Natural killer cell (primary cell): Measurements from ENCODE around the gene NKTR. TPM values are rescaled to one million over a fixed set of nuclear protein-coding genes. Genes with fewer than 3 reads are reported as not detected.
A peak's percentile ranks its signal among the peaks of the same experiment; 100 is the strongest.

Experiments
- ATAC-seq, 3 donors: fragments of 150-1000 bp in 2 of 3; fragments of 200-7000 bp in 1 of 3; cut with Tn5 transposase; 1 replicate in 1 of 3; 2 replicates in 2 of 3; pipeline ENCODE4 v1.10.0; 2021; ENCODE audit warnings: mild to moderate bottlenecking in 2 of 3, moderate library complexity in 2 of 3
- DNase-seq, 2 donors: peaks; one replicate each; pipeline versions ENCODE4 v3.0.0 to v3.0.0-alpha.2; 2013 to 2021; ENCODE audit warnings: mixed read lengths in 1 of 2
- H3K27ac ChIP-seq: one replicate; pipeline ENCODE4 v1.5.1; 2013; ENCODE audit warnings: mild to moderate bottlenecking, low read length
- H3K27me3 ChIP-seq: one replicate; pipeline ENCODE4 v1.6.1; 2013; ENCODE audit warnings: low read length; ENCODE audit not compliant: control insufficient read depth, insufficient read depth
- H3K36me3 ChIP-seq: one replicate; pipeline ENCODE4 v1.6.1; 2013; ENCODE audit warnings: low read length; ENCODE audit not compliant: control insufficient read depth, insufficient read depth
- H3K4me1 ChIP-seq: one replicate; pipeline ENCODE4 v1.6.1; 2013; ENCODE audit warnings: low read length; ENCODE audit not compliant: control insufficient read depth, insufficient read depth
- H3K4me3 ChIP-seq: one replicate; pipeline ENCODE4 v1.5.1; 2013; ENCODE audit warnings: low read length
- H3K9me3 ChIP-seq: one replicate; pipeline ENCODE4 v1.6.1; 2013; ENCODE audit warnings: low read length; ENCODE audit not compliant: control insufficient read depth, insufficient read depth
- H3K27ac Mint-ChIP-seq, 2 donors: one replicate each; pipeline ENCODE4 v1.8.0; 2022; ENCODE audit warnings: mild to moderate bottlenecking in 2 of 2, mixed read lengths in 2 of 2, moderate library complexity in 1 of 2
- H3K27me3 Mint-ChIP-seq, 2 donors: one replicate each; pipeline ENCODE4 v1.8.0; 2022; ENCODE audit warnings: low read depth in 2 of 2, mixed read lengths in 2 of 2
- H3K36me3 Mint-ChIP-seq: one replicate; pipeline ENCODE4 v1.8.0; 2022; ENCODE audit warnings: mixed read lengths
- H3K4me1 Mint-ChIP-seq, 2 donors: one replicate each; pipeline ENCODE4 v1.8.0; 2022; ENCODE audit warnings: mixed read lengths in 2 of 2
- H3K4me3 Mint-ChIP-seq: one replicate; pipeline ENCODE4 v1.8.0; 2022; ENCODE audit warnings: mild to moderate bottlenecking, moderate library complexity, mixed read lengths
- H3K9me3 Mint-ChIP-seq, 2 donors: one replicate each; pipeline ENCODE4 v1.8.0; 2022; ENCODE audit warnings: mixed read lengths in 2 of 2
- CTCF ChIP-seq: fragments of 200-600 bp; IDR thresholded peaks from one replicate; pipeline ENCODE4 v1.8.0; 2022; ENCODE audit warnings: antibody characterized with exemption
- WGBS: methylation state at CpG from one replicate; pipeline ENCODE4 v1.1.7; 2013; ENCODE audit warnings: missing lambda C conversion rate; ENCODE audit not compliant: insufficient coverage; 5-methylcytosine and 5-hydroxymethylcytosine counted together
- intact Hi-C: fragments of 100-400 bp; cut with micrococcal nuclease; formaldehyde crosslinking; loops from one replicate; pipeline ENCODE4 v1.14.2; 2022
- total RNA-seq, 4 donors: library from RNA; stranded (reverse); fragments of 120-200 nt in 1 of 4; gene quantifications; one replicate each; pipeline versions ENCODE4 v1.2.3 to v1.2.4, GENCODE V29; 2013 to 2022

Gene NKTR
- total RNA-seq, 3 donors from 2014 or later (not counting 1 experiment from before 2014, with no cell fraction given): 212 to 252 (median 217) TPM

DNA sequence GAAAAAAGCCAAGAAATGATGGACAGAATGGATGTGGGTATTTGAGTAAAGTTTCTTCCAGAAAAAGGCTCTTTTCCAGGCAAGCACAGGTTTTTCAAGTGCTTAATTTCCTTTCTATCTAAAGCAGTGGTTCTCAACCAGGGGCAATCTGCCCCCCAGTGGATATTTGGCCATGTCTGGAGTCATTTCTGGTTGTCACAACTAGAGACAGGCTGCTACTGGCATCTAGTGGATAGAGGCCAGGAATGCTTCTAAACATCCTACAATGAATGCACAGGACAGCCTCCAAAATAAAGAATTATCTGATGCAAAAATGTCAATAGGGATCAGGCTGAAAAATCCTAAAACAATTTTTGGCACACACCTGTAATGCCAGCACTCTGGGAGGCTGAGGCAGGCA lies 42.6 kb upstream of the NKTR start:
- Mint-ChIP-seq H3K4me3 (no peak overlapping the region), H3K4me1 (peaks cover 13 to 14% of the 10 kb centered on the region in 2 donors), H3K36me3 (peaks cover 16% of the 10 kb centered on the region), H3K27me3 (no peaks in the 10 kb centered on the region), H3K9me3 (no peaks in the 10 kb centered on the region), H3K27ac (no peak overlapping the region)
- H3K9me3 ChIP-seq: no peaks in the 10 kb centered on the region
- no peak overlapping the region for H3K4me3 ChIP-seq
- TF ChIP-seq CTCF: no peak
- DNase-seq (peak in 1 of 2 donors; percentile 70), ATAC-seq (no peak)
- intact Hi-C loops: no loop called here
- H3K27me3 ChIP-seq: no peaks in the 10 kb centered on the region
- H3K4me1 ChIP-seq: peaks cover 14% of the 10 kb centered on the region
- peaks cover 61% of the 10 kb centered on the region for H3K36me3 ChIP-seq
- H3K27ac ChIP-seq: no peak overlapping the region

GRCh38 chr3:42562047-42562907 lies 38.2 kb upstream of the NKTR start:
- Mint-ChIP-seq H3K27me3 (no peaks in the 10 kb centered on the region), H3K36me3 (peaks cover 33% of the 10 kb centered on the region), H3K4me3 (no peak overlapping the region), H3K4me1 (peaks cover 0 to 12% of the 10 kb centered on the region in 2 donors), H3K27ac (no peak overlapping the region), H3K9me3 (no peaks in the 10 kb centered on the region)
- ATAC-seq: no peak
- Histone ChIP-seq H3K9me3 (no peaks in the 10 kb centered on the region), H3K36me3 (peaks cover 69% of the 10 kb centered on the region), H3K4me3 (no peak overlapping the region), H3K4me1 (no peaks in the 10 kb centered on the region), H3K27ac (no peak overlapping the region), H3K27me3 (no peaks in the 10 kb centered on the region)
- no peak for TF ChIP-seq CTCF
- WGBS: 92% methylated on average over 3 of the region's 3 CpGs
- intact Hi-C loops: no loop called here
- no peak for DNase-seq

DNA sequence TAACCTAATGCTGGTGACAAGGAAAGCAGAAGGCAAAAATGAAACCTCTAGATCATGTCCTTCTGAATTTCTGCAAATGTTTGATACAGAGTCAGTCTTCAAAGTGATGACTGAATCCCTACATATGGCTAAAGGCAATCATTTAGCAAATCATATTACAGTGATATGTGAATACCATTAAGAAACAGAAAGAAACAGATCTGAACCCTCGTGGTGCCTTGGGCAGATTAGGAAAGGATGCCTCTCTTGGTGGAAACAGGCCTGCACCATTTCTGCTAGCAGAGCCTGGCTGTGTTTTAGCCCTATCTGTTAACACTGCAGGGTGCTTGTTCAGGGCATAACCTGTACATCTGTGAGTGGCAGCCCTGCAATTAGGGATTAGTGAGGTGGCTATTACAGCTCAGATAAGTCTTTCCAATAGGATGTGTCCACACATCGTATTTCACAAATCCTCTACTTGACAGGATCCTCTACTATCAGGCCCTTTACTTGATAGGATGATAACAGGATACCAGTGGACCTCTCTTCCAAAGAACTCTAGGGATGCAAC lies 30.8 kb upstream of the NKTR start:
- no peaks in the 10 kb centered on the region for H3K27me3 ChIP-seq
- peaks cover 5% of the 10 kb centered on the region for H3K9me3 ChIP-seq
- H3K27ac ChIP-seq: no peak overlapping the region
- Mint-ChIP-seq H3K36me3 (peaks cover 21% of the 10 kb centered on the region), H3K4me1 (peaks cover 4 to 22% of the 10 kb centered on the region in 2 donors), H3K9me3 (peaks cover 2 to 6% of the 10 kb centered on the region in 2 donors), H3K27ac (peak overlapping the region in 1 of 2 donors; percentile 30), H3K27me3 (no peaks in the 10 kb centered on the region), H3K4me3 (no peak overlapping the region)
- peaks cover 30% of the 10 kb centered on the region for H3K36me3 ChIP-seq
- H3K4me3 ChIP-seq: no peak overlapping the region
- DNase-seq (no peak), ATAC-seq (no peak)
- 94% methylated on average over 2 of the region's 2 CpGs for WGBS
- no peak for TF ChIP-seq CTCF
- H3K4me1 ChIP-seq: no peaks in the 10 kb centered on the region
- intact Hi-C loops: no loop called here
